HCT116 (cell line): Measurements from ENCODE around the gene UACA. TPM values are rescaled to one million over a fixed set of nuclear protein-coding genes. Genes with fewer than 3 reads are reported as not detected.
A peak's percentile ranks its signal among the peaks of the same experiment; 100 is the strongest.

Experiments
- ATAC-seq: fragments of 200-7000 bp; cut with Tn5 transposase; 2 replicates; pipeline ENCODE4 v1.9.1; 2020; ENCODE audit warnings: mild to moderate bottlenecking, moderate library complexity
- BruUV-seq: library from RNA; stranded (reverse); fragments of 400-500 nt; replicated peaks from 2 replicates; lab custom pipeline; 2021; lab: Mats Ljungman, UMichigan
- CTCF ChIA-PET: fragments of 300-600 bp; sonication (Branson Sonifier 250); formaldehyde crosslinking; loops from one replicate; lab custom pipeline; 2021; ENCODE audit warnings: antibody characterized with exemption; lab: Charles Lee
- POLR2A ChIA-PET: fragments of 300-600, 350-600 bp; sonication (Branson Sonifier 250); formaldehyde crosslinking; loops from one replicate; lab custom pipeline; 2021; ENCODE audit warnings: antibody characterized with exemption; lab: Charles Lee
- RAD21 ChIA-PET, 2 experiments: fragments of 300-600 bp; sonication (Branson Sonifier 250); formaldehyde crosslinking; loops; one replicate each; lab custom pipeline; 2023; ENCODE audit warnings: low total read pairs in 2 of 2; ENCODE audit not compliant: uncharacterized antibody in 2 of 2, unreplicated experiment in 2 of 2, low non-redundant PET in 1 of 2; lab: Charles Lee
- DNase-seq: peaks from one replicate; pipeline ENCODE4 v3.0.0-alpha.2; 2010; ENCODE audit warnings: low read depth, low spot score
- H2AFZ ChIP-seq: fragments of 200-600 bp; shearing (Covaris generic), sonication (generic); 2 replicates; pipeline ENCODE4 v1.6.1; 2017; ENCODE audit warnings: low read depth, mixed run types, mixed read lengths, antibody characterized with exemption, low read length; ENCODE audit not compliant: poor library complexity, severe bottlenecking
- H3K27ac ChIP-seq: 2 replicates; pipeline ENCODE4 v1.5.1; 2012; ENCODE audit warnings: low read depth, low read length
- H3K27me3 ChIP-seq: fragments of 200-600 bp; sonication (generic); 2 replicates; pipeline ENCODE4 v1.6.1; 2016; ENCODE audit warnings: mixed run types, low read length, mixed read lengths; ENCODE audit not compliant: insufficient read depth
- H3K36me3 ChIP-seq, 2 experiments: fragments of 200-500 bp in 1 of 2; fragments of 200-600 bp in 1 of 2; sonication (Bioruptor generic) in 1 of 2; sonication (generic) in 1 of 2; 2 replicates each; pipeline versions ENCODE4 v1.5.1 to v1.6.1; 2014 to 2016; ENCODE audit warnings: low read length in 2 of 2, inconsistent platforms in 1 of 2, mixed read lengths in 1 of 2, mixed run types in 1 of 2; ENCODE audit not compliant: insufficient read depth in 2 of 2, control insufficient read depth in 1 of 2
- H3K4me1 ChIP-seq, 2 experiments: fragments of 200-600 bp in 1 of 2; sonication (generic) in 1 of 2; 2 replicates each; pipeline versions ENCODE4 v1.5.1 to v1.6.1; 2012 to 2017; ENCODE audit warnings: low read length in 2 of 2, inconsistent platforms in 1 of 2, mild to moderate bottlenecking in 1 of 2, mixed read lengths in 1 of 2, mixed run types in 1 of 2, moderate library complexity in 1 of 2; ENCODE audit not compliant: insufficient read depth in 2 of 2, control insufficient read depth in 1 of 2
- H3K4me2 ChIP-seq: fragments of 200-600 bp; sonication (generic); 2 replicates; pipeline ENCODE4 v1.6.1; 2017; ENCODE audit warnings: mixed run types, low read length, mixed read lengths
- H3K4me3 ChIP-seq, 2 experiments: fragments of 200-600 bp in 1 of 2; sonication (generic) in 1 of 2; replicated peaks in 1 of 2; 2 replicates each; pipeline ENCODE4 v1.5.1; 2011 to 2016; ENCODE audit warnings: low read length in 2 of 2, control low read depth in 1 of 2, low read depth in 1 of 2, mild to moderate bottlenecking in 1 of 2, mixed read lengths in 1 of 2, mixed run types in 1 of 2
- H3K79me2 ChIP-seq: fragments of 200-600 bp; sonication (generic); 2 replicates; pipeline ENCODE4 v1.6.1; 2017; ENCODE audit warnings: mild to moderate bottlenecking, mixed run types, low read length, moderate library complexity, mixed read lengths; ENCODE audit not compliant: insufficient read depth
- H3K9ac ChIP-seq: fragments of 200-600 bp; sonication (generic); 2 replicates; pipeline ENCODE4 v1.6.1; 2016; ENCODE audit warnings: low read length, mixed read lengths
- H3K9me2 ChIP-seq: fragments of 200-600 bp; sonication (generic), shearing (Covaris generic); 2 replicates; pipeline ENCODE4 v1.6.1; 2017; ENCODE audit warnings: mixed run types, mild to moderate bottlenecking, moderate library complexity; ENCODE audit not compliant: insufficient read depth
- H3K9me3 ChIP-seq, 2 experiments: fragments of 200-500 bp in 1 of 2; fragments of 200-600 bp in 1 of 2; sonication (Bioruptor generic) in 1 of 2; sonication (generic) in 1 of 2; 2 replicates each; pipeline ENCODE4 v1.6.1; 2014 to 2017; ENCODE audit warnings: low read length in 2 of 2, mixed read lengths in 2 of 2, inconsistent platforms in 1 of 2, low read depth in 1 of 2, mild to moderate bottlenecking in 1 of 2, mixed run types in 1 of 2, moderate library complexity in 1 of 2; ENCODE audit not compliant: control insufficient read depth in 1 of 2, insufficient read depth in 1 of 2
- H4K20me1 ChIP-seq: fragments of 200-600 bp; sonication (generic), shearing (Covaris generic); 2 replicates; pipeline ENCODE4 v1.6.1; 2017; ENCODE audit warnings: mixed run types, mild to moderate bottlenecking, moderate library complexity; ENCODE audit not compliant: insufficient read depth
- ATF3 ChIP-seq: IDR thresholded peaks from 2 replicates; pipeline ENCODE4 v1.6.1; 2012
- CBX3 ChIP-seq: IDR thresholded peaks from 2 replicates; pipeline ENCODE4 v1.6.1; 2012; ENCODE audit warnings: low read depth
- CTCF ChIP-seq, 3 experiments: fragments of 200-600 bp in 1 of 3; sonication (generic) in 1 of 3; IDR thresholded peaks in 2 of 3; conservative IDR thresholded peaks in 1 of 3; 2 replicates each; pipeline ENCODE4 v1.5.1; 2012 to 2017; ENCODE audit warnings: low read depth in 2 of 3, low read length in 2 of 3, antibody characterized with exemption in 1 of 3, borderline replicate concordance in 1 of 3, control low read depth in 1 of 3, mild to moderate bottlenecking in 1 of 3, mixed read lengths in 1 of 3, mixed run types in 1 of 3, moderate library complexity in 1 of 3; ENCODE audit not compliant: insufficient read depth in 1 of 3
- EGR1 ChIP-seq: IDR thresholded peaks from 2 replicates; pipeline ENCODE4 v1.6.1; 2012; ENCODE audit warnings: low read depth
- ELF1 ChIP-seq: IDR thresholded peaks from 2 replicates; pipeline ENCODE4 v1.6.1; 2012; ENCODE audit warnings: low read depth, borderline replicate concordance
- EZH2 ChIP-seq: fragments of 200-600 bp; sonication (generic); IDR thresholded peaks from 2 replicates; pipeline ENCODE4 v1.6.1; 2017; ENCODE audit warnings: antibody characterized with exemption, mixed run types
- EZH2phosphoT487 ChIP-seq: fragments of 200-600 bp; IDR thresholded peaks from 2 replicates; pipeline ENCODE4 v1.6.1; 2018; ENCODE audit warnings: antibody characterized with exemption, borderline replicate concordance
- FOSL1 ChIP-seq: IDR thresholded peaks from 2 replicates; pipeline ENCODE4 v1.6.1; 2012; ENCODE audit warnings: low read depth
- JUND ChIP-seq: IDR thresholded peaks from 2 replicates; pipeline ENCODE4 v1.6.1; 2012
- MAX ChIP-seq: IDR thresholded peaks from 2 replicates; pipeline ENCODE4 v1.6.1; 2012
- POLR2A ChIP-seq: IDR thresholded peaks from 2 replicates; pipeline ENCODE4 v1.7.0; 2011; ENCODE audit warnings: borderline replicate concordance; ENCODE audit not compliant: insufficient read depth, insufficient read length; ENCODE audit errors: extremely low read depth
- POLR2AphosphoS5 ChIP-seq: IDR thresholded peaks from 2 replicates; pipeline ENCODE4 v1.6.1; 2011; ENCODE audit warnings: mild to moderate bottlenecking, low read depth, low read length, moderate library complexity
- REST ChIP-seq: IDR thresholded peaks from 2 replicates; pipeline ENCODE4 v1.6.1; 2012; ENCODE audit warnings: low read depth
- SIN3A ChIP-seq: IDR thresholded peaks from 2 replicates; pipeline ENCODE4 v1.6.1; 2012; ENCODE audit warnings: low read depth
- SRF ChIP-seq: IDR thresholded peaks from 2 replicates; pipeline ENCODE4 v1.6.1; 2012; ENCODE audit warnings: low read depth
- TCF7L2 ChIP-seq: IDR thresholded peaks from 2 replicates; pipeline ENCODE4 v1.7.0; 2011; ENCODE audit warnings: borderline replicate concordance, inconsistent platforms; ENCODE audit not compliant: insufficient read depth, insufficient read length; ENCODE audit errors: extremely low read depth
- YY1 ChIP-seq: IDR thresholded peaks from 2 replicates; pipeline ENCODE4 v1.6.1; 2011; ENCODE audit warnings: low read length, low read depth, moderate library complexity, mild to moderate bottlenecking; ENCODE audit not compliant: insufficient replicate concordance; ENCODE audit errors: extremely low read depth
- ZBTB33 ChIP-seq: IDR thresholded peaks from 2 replicates; pipeline ENCODE4 v1.6.1; 2011; ENCODE audit warnings: mild to moderate bottlenecking, low read length, moderate library complexity; ENCODE audit not compliant: insufficient replicate concordance; ENCODE audit errors: extremely low read depth
- ZFX ChIP-seq: fragments of 450-650 bp; IDR thresholded peaks from 2 replicates; pipeline ENCODE4 v1.6.1; 2017
- ZNF274 ChIP-seq: fragments of 200-500 bp; sonication (Bioruptor generic); IDR thresholded peaks from 2 replicates; pipeline ENCODE4 v1.6.1; 2014; ENCODE audit warnings: mild to moderate bottlenecking, low read depth, low read length, inconsistent platforms
- intact Hi-C: fragments of 100-400 bp; cut with micrococcal nuclease; formaldehyde crosslinking; loops from 2 replicates; pipeline ENCODE4 v1.10.0; 2022
- total RNA-seq: library from RNA; stranded (reverse); gene quantifications from one replicate; pipeline ENCODE4 v1.2.1, GENCODE V29; 2021; ENCODE audit not compliant: unreplicated experiment

UACA gene
- total RNA-seq, 1 experiment from 2014 or later = 47.4 TPM

GRCh38 chr15:70742928-70743327 lies 20.4 kb downstream of the UACA start:
- Histone ChIP-seq H3K9me3 (no peaks in the 10 kb centered on the region), H3K79me2 (peaks cover 28% of the 10 kb centered on the region), H3K4me3 (peak overlapping the region in 1 of 2 experiments; percentile 47; a peak in 2 of 4 replicates), H3K27ac (peak overlapping the region; percentile 47; the same call in 1 of the 2 replicates), H2AFZ (no peak overlapping the region), H3K9me2 (no peaks in the 10 kb centered on the region), H3K4me1 (peaks cover 30 to 32% of the 10 kb centered on the region in 2 experiments), H3K9ac (peak overlapping the region; percentile 50), H3K4me2 (peak overlapping the region; percentile 66), H4K20me1 (no peaks in the 10 kb centered on the region), H3K27me3 (no peaks in the 10 kb centered on the region), H3K36me3 (no peaks in the 10 kb centered on the region)
- no TSS peak for BruUV-seq
- 0 out of 2 replicates have a peak, but pooled peaks have one; percentile 16 for ATAC-seq
- TF ChIP-seq POLR2AphosphoS5 (no peak), POLR2A (no peak), ZBTB33 (no peak), CBX3 (no peak), MAX (no peak), CTCF (IDR thresholded peaks at IDR 0.05 in 2 of 3, conservative IDR thresholded peaks at IDR 0.05 in 1 of 3; ENCODE audit: borderline replicate concordance in 1 of 3, insufficient read depth in 1 of 3, low read depth in 2 of 3, low read length in 2 of 3) (no peak), TCF7L2 (no peak), ELF1 (no peak), REST (no peak), SIN3A (no peak), ZFX (no peak), JUND (no peak), EZH2 (no peak), ATF3 (no peak), ZNF274 (no peak), SRF (no peak), EZH2phosphoT487 (no peak), FOSL1 (no peak), YY1 (no peak), EGR1 (no peak)
- ChIA-PET CTCF (interaction anchor here (2.2 kb wide), 1 partner anchor 69 kb away, joined by 10 read pairs; no protein-coding TSS in a partner anchor), RAD21 (no interaction called here), POLR2A (interaction anchor here (0.7 kb wide), 1 partner anchor 120 kb away, joined by 4 read pairs; no protein-coding TSS in a partner anchor)
- DNase-seq = no peak
- intact Hi-C loops = no loop called here
